BJ (cell line): Measurements from ENCODE around the gene LRRN3. TPM values are rescaled to one million over a fixed set of nuclear protein-coding genes. Genes with fewer than 3 reads are reported as not detected.

Experiments used
- CTCF ChIA-PET: fragments of 350-600 bp; formaldehyde crosslinking; extraction: SDS; loops from one replicate; lab custom pipeline; 2021; ENCODE audit warnings: antibody characterized with exemption, inconsistent platforms; lab: Yijun Ruan, JAX
- POLR2A ChIA-PET: fragments of 300-600 bp; sonication (Branson Sonifier 250); formaldehyde crosslinking; extraction: SDS; loops from one replicate; lab custom pipeline; 2021; ENCODE audit warnings: antibody characterized with exemption; lab: Charles Lee
- DNase-seq: peaks from one replicate; pipeline ENCODE4 v3.0.0-alpha.2; 2011; ENCODE audit warnings: low read depth
- H3K27me3 ChIP-seq: 2 replicates; pipeline ENCODE4 v1.6.0; 2011; ENCODE audit warnings: low read length; ENCODE audit not compliant: control insufficient read depth, insufficient read depth
- H3K36me3 ChIP-seq: 2 replicates; pipeline ENCODE4 v1.5.1; 2011; ENCODE audit warnings: low read length; ENCODE audit not compliant: control insufficient read depth, insufficient read depth
- H3K4me3 ChIP-seq: 2 replicates; pipeline ENCODE4 v1.5.1; 2011; ENCODE audit warnings: low read depth, mild to moderate bottlenecking, control low read depth, low read length
- CTCF ChIP-seq: IDR thresholded peaks from 2 replicates; pipeline ENCODE4 v1.5.1; 2011; ENCODE audit warnings: low read depth, mild to moderate bottlenecking, control low read depth, inconsistent platforms, low read length, moderate library complexity; ENCODE audit not compliant: insufficient read depth
- polyA plus RNA-seq: library from polyadenylated mRNA; depleted of rRNA; stranded (reverse); fragments of >200 nt; gene quantifications from 2 replicates; pipeline ENCODE4 v1.2.3, GENCODE V29; 2011

The LRRN3 gene
- polyA plus RNA-seq, 1 experiment, result 7.2 TPM

- ChIA-PET POLR2A (no interaction called here), CTCF (interaction anchor here (1.0 kb wide), 1 partner anchor 108 kb away, joined by 3 read pairs; no protein-coding TSS in a partner anchor)
- Histone ChIP-seq H3K36me3 (no peaks in the 10 kb centered on the region), H3K27me3 (no peaks in the 10 kb centered on the region), H3K4me3 (no peak overlapping the region)
- no peak for TF ChIP-seq CTCF
- no peak for DNase-seq
Measured at GRCh38 chr7:111081546-111082267, 9.2 kb upstream of the LRRN3 start.

GRCh38 chr7:111082351-111082750 lies 8.6 kb upstream of the LRRN3 start:
- DNase-seq, result peak; percentile 76
- H3K36me3 ChIP-seq, result no peaks in the 10 kb centered on the region
- H3K4me3 ChIP-seq, result no peak overlapping the region
- CTCF ChIA-PET, result no interaction called here
- H3K27me3 ChIP-seq, result no peaks in the 10 kb centered on the region
- no peak for TF ChIP-seq CTCF
- POLR2A ChIA-PET, result no interaction called here

GRCh38 chr7:111083413-111083812 lies 7.5 kb upstream of the LRRN3 start:
- peak; percentile 59 for DNase-seq
- Histone ChIP-seq H3K27me3 (no peaks in the 10 kb centered on the region), H3K36me3 (no peaks in the 10 kb centered on the region), H3K4me3 (no peak overlapping the region)
- ChIA-PET POLR2A (no interaction called here), CTCF (no interaction called here)
- TF ChIP-seq CTCF, result no peak

GRCh38 chr7:111085356-111085755 lies 5.6 kb upstream of the LRRN3 start:
- CTCF ChIA-PET, result no interaction called here
- no peak for TF ChIP-seq CTCF
- POLR2A ChIA-PET, result no interaction called here

GRCh38 chr7:111086532-111086931 lies 4.4 kb upstream of the LRRN3 start:
- Histone ChIP-seq H3K27me3 (no peaks in the 10 kb centered on the region), H3K4me3 (no peak overlapping the region), H3K36me3 (no peaks in the 10 kb centered on the region)
- POLR2A ChIA-PET, result no interaction called here
- TF ChIP-seq CTCF, result no peak
- CTCF ChIA-PET, result interaction anchor here (1.5 kb wide), 1 partner anchor 12 kb away, joined by 6 read pairs; no protein-coding TSS in a partner anchor
- DNase-seq, result no peak

More at GRCh38 chr7:111085356-111085755, 5.6 kb upstream of the LRRN3 start:
- no peak overlapping the region for H3K4me3 ChIP-seq
- no peak for DNase-seq
- no peaks in the 10 kb centered on the region for H3K36me3 ChIP-seq
- H3K27me3 ChIP-seq, result no peaks in the 10 kb centered on the region
